Stimulated activated naive CD8-positive, alpha-beta T cell treated with anti-CD3 and anti-CD28 coated beads, Interleukin-15, amount 100 ng/mL, for 72 hours (primary cell): Measurements from ENCODE around the gene MBP.

ENCODE experiments used
- ATAC-seq: fragments of 150-1000 bp; cut with Tn5 transposase; 2 replicates; pipeline ENCODE4 v1.10.0; 2021; ENCODE audit warnings: mild to moderate bottlenecking, moderate library complexity
- DNase-seq, 2 donors: peaks; one replicate each; pipeline ENCODE4 v3.0.0; 2021 to 2022
- H3K27ac Mint-ChIP-seq, 2 donors: one replicate each; pipeline ENCODE4 v1.8.0; 2022; ENCODE audit warnings: mild to moderate bottlenecking in 2 of 2, mixed read lengths in 2 of 2, moderate library complexity in 2 of 2
- H3K27me3 Mint-ChIP-seq: one replicate; pipeline ENCODE4 v1.8.0; 2022; ENCODE audit warnings: mixed read lengths
- H3K4me1 Mint-ChIP-seq: one replicate; pipeline ENCODE4 v1.8.0; 2022; ENCODE audit warnings: mild to moderate bottlenecking, mixed read lengths
- H3K4me3 Mint-ChIP-seq, 2 donors: one replicate each; pipeline ENCODE4 v1.8.0; 2022; ENCODE audit warnings: mild to moderate bottlenecking in 2 of 2, mixed read lengths in 2 of 2, moderate library complexity in 1 of 2
- H3K9me3 Mint-ChIP-seq, 2 donors: one replicate each; pipeline ENCODE4 v1.8.0; 2022; ENCODE audit warnings: mixed read lengths in 2 of 2

Gene MBP

DNA sequence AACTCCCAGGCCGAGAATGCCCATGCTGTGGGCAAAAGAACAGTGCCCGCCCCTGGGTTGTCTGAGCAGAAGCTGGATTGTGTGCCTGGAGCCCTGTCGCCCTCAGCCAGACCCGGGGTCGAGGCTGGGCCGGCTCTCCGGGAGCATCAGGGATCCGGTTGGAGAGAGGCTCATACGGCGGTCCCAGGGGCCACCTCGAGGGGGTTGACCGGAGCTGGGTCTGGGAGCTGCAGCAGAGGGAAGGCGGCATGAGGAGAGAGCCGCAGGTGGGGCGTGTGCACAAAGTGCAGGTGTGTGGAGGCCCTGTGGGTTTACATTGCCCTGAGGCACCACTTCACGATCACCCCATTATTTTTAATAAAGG is 39.5 kb downstream of the MBP start:
- H3K4me1 Mint-ChIP-seq, result peaks cover 87% of the 10 kb centered on the region
- peak overlapping the region in 1 of 2 donors; percentile 45 for H3K27ac Mint-ChIP-seq
- ATAC-seq (no peak), DNase-seq (no peak)
- H3K9me3 Mint-ChIP-seq, result no peaks in the 10 kb centered on the region
- no peak overlapping the region for H3K4me3 Mint-ChIP-seq
- H3K27me3 Mint-ChIP-seq, result no peaks in the 10 kb centered on the region

DNA sequence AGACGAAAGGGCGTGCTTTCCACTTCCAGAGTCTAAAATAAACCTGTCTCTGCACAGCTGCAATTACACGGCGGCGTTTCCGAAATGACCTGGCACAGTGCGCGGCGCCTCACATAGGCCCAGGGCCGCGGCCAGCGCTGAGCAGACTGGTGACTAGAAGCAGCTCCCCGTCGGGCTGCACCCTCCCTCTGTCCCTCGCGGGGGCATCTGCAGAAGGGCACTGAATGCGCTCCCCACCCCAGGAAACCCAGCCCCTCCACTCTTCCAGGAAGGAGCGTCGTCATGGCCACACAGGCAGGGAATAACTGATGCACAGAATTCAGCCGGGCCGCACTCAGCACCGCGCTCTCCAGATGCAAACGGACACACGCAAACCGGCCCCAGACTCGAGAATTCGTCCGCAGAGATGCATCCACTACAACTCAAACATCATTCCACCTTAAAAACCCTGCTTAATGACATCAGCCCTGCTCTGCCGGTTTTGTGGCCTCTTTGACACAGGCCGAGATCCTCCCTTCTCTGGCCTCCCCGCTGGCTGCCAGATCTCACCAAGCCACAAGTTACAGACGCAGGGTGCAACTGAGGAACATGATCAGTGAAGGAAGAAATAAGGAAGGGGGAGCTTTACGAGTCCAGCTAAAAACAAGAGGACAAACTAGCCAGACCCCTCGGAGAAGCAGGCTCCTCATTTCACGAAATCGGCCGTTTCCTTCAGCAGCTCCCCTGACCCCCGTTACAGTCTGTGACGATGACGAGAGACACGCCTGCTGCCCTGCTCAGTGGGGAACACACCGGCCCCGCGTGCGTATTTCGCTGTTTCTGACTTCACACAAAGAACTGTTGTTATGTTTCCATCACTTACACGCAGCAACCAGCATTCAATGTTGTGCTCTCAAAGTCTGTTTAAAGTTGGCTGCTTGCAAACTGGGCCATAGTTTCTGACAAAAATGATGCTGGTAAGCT is 40.2 kb downstream of the MBP start:
- DNase-seq, result no peak
- ATAC-seq, result no peak
- Mint-ChIP-seq H3K27ac (peak overlapping the region in 1 of 2 donors; percentile 45), H3K9me3 (no peaks in the 10 kb centered on the region), H3K4me1 (peaks cover 81% of the 10 kb centered on the region), H3K27me3 (no peaks in the 10 kb centered on the region), H3K4me3 (no peak overlapping the region)

DNA sequence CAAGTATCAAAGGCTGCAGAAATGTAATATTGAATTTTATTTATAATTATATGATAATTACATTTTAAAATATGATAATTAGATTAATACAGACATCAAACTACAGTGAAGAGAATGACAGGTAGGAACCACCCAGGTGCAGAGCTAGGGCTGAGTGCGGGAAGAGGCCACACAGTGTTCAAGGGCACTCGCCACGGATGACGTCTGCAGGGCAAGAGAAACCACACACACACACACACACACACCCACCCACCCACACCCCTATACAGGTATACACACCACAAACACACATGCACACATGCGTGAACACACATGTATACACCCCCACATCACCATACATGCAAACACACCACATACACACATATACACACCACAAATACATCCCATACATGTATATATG is 41.2 kb downstream of the MBP start:
- Mint-ChIP-seq H3K4me3 (no peak overlapping the region), H3K4me1 (peaks cover 80% of the 10 kb centered on the region), H3K27ac (peak overlapping the region in 1 of 2 donors; percentile 88), H3K27me3 (no peaks in the 10 kb centered on the region), H3K9me3 (no peaks in the 10 kb centered on the region)
- DNase-seq, result no peak
- ATAC-seq, result no peak

GRCh38 chr18:77090546-77091174 is 41.9 kb downstream of the MBP start:
- peaks cover 80% of the 10 kb centered on the region for H3K4me1 Mint-ChIP-seq

DNA sequence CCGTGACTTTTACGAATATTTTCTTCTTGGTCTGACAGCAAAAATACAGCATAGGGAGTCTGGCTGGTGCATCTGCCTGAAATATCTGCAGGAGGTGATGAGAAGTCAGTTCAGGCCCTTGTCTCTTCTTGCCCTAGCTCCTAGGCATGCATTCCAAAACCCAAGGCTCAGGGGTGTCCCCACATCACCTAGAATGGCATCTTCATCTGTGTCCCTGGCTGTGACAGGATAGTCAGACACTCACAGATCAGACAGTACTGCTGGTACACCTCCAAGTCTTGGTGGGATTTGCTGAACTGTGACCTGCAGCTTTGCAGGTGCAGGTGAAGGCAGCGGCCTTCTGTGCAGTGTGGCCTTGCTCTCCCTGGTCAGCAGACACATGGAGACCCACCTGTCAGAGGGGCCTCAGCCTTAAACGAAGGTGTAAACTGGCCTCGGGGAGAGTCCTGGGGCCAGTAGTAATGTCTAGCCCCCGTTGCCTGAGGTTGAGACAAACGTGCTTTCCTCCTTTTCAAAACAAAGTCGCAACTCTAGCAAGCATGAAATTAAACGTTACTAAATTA is 42.8 kb downstream of the MBP start:
- Mint-ChIP-seq H3K4me3 (no peak overlapping the region), H3K27me3 (no peaks in the 10 kb centered on the region), H3K4me1 (peaks cover 80% of the 10 kb centered on the region), H3K9me3 (no peaks in the 10 kb centered on the region), H3K27ac (no peak overlapping the region)
- DNase-seq (no peak), ATAC-seq (no peak)

More at GRCh38 chr18:77090546-77091174, 41.9 kb downstream of the MBP start:
- ATAC-seq (no peak), DNase-seq (no peak)
- Mint-ChIP-seq H3K4me3 (no peak overlapping the region), H3K9me3 (no peaks in the 10 kb centered on the region), H3K27ac (peak overlapping the region in 1 of 2 donors; percentile 36), H3K27me3 (no peaks in the 10 kb centered on the region)

GRCh38 chr18:77088963-77089722 is 43.4 kb downstream of the MBP start:
- Mint-ChIP-seq H3K4me3 (no peak overlapping the region), H3K4me1 (peaks cover 80% of the 10 kb centered on the region)
- no peak for DNase-seq

GRCh38 chr18:77087393-77088141 is 45.0 kb downstream of the MBP start:
- no peak for DNase-seq
- H3K4me1 Mint-ChIP-seq, result peaks cover 80% of the 10 kb centered on the region
- no peaks in the 10 kb centered on the region for H3K9me3 Mint-ChIP-seq
- H3K27me3 Mint-ChIP-seq, result no peaks in the 10 kb centered on the region
- no peak overlapping the region for H3K4me3 Mint-ChIP-seq
- ATAC-seq, result peak; percentile 72
- H3K27ac Mint-ChIP-seq, result no peak overlapping the region

More at GRCh38 chr18:77088963-77089722, 43.4 kb downstream of the MBP start:
- no peak for ATAC-seq
- Mint-ChIP-seq H3K27ac (peak overlapping the region in 1 of 2 donors; percentile 75), H3K9me3 (no peaks in the 10 kb centered on the region), H3K27me3 (no peaks in the 10 kb centered on the region)

DNA sequence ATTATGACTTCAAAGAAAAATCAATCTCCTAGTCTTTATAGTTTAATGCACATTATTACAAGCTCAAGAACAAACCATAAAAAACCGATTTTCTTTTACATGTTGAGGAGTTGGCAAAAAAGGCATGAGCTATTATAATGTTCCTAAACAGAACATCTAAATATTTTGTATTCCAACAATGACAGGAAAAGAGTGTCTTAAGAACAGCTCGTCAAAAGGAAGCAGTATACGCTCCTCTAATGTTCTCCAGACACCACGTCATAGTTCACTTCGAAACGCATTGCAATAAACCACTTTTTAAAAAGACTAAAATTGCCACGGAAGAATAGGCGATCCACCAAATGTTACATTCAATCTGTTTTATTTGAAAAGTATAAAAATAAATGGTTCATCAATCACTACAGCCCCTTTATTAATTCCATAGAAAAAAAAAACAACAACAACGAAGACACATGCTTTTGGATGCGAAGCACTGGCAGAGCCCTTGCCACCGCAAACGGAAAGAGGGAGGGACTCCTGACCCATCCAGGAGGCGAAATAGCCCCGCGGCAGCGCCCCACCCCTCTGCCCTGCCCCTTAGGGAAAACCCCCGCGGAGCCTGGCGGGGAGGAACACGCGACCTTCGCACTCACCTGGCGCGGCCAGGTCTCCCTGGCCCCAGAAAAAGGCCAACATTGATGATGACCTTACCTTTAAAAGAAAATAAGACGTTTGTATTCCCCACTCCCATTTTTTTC is 45.8 kb downstream of the MBP start:
- Mint-ChIP-seq H3K9me3 (no peaks in the 10 kb centered on the region), H3K4me1 (peaks cover 80% of the 10 kb centered on the region), H3K27ac (no peak overlapping the region), H3K27me3 (no peaks in the 10 kb centered on the region), H3K4me3 (no peak overlapping the region)
- DNase-seq, result no peak
- no peak for ATAC-seq

- H3K4me1 Mint-ChIP-seq, result peaks cover 83% of the 10 kb centered on the region
- H3K27me3 Mint-ChIP-seq, result no peaks in the 10 kb centered on the region
- H3K27ac Mint-ChIP-seq, result no peak overlapping the region
- H3K4me3 Mint-ChIP-seq, result no peak overlapping the region
- ATAC-seq, result no peak
- no peak for DNase-seq
- H3K9me3 Mint-ChIP-seq, result no peaks in the 10 kb centered on the region
Measured at GRCh38 chr18:77086034-77086433, 46.5 kb downstream of the MBP start.

GRCh38 chr18:77084688-77085035 is 47.9 kb downstream of the MBP start:
- peaks cover 85% of the 10 kb centered on the region for H3K4me1 Mint-ChIP-seq
- H3K27ac Mint-ChIP-seq, result peak overlapping the region in 1 of 2 donors; percentile 10
- ATAC-seq (no peak), DNase-seq (no peak)
- no peak overlapping the region for H3K4me3 Mint-ChIP-seq
- no peaks in the 10 kb centered on the region for H3K9me3 Mint-ChIP-seq
- H3K27me3 Mint-ChIP-seq, result no peaks in the 10 kb centered on the region

DNA sequence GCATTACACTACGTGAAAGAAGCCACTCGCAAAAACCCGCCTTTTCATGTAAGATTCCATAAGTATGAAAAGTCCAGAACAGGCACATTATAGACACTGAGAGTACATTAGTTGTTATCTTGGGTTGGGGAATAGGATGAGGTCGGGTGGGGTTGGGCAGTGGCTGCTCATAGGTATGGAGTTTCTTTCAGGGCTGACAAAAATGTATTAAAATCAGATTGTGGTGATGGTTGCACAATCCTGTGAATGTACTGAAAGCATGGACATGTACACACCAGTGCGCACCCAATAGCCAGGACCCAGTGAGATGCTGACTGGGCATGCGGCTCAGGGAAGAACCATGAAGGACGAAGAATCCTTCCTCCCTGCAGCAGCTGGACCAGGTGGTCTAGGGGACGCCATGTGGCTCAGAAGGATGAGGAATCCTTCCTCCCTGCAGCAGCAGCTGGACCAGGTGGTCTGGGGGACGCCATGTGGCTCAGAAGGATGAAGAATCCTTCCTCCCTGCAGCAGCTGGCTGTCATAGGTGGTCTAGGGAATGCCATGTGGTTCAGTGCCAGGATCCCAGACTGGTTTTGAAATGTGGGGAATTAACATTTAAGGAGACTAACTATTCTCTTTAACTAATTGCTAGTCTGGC is 50.1 kb downstream of the MBP start:
- Mint-ChIP-seq H3K4me3 (no peak overlapping the region), H3K4me1 (peaks cover 97% of the 10 kb centered on the region), H3K9me3 (no peaks in the 10 kb centered on the region), H3K27ac (no peak overlapping the region), H3K27me3 (no peaks in the 10 kb centered on the region)
- no peak for DNase-seq
- no peak for ATAC-seq

DNA sequence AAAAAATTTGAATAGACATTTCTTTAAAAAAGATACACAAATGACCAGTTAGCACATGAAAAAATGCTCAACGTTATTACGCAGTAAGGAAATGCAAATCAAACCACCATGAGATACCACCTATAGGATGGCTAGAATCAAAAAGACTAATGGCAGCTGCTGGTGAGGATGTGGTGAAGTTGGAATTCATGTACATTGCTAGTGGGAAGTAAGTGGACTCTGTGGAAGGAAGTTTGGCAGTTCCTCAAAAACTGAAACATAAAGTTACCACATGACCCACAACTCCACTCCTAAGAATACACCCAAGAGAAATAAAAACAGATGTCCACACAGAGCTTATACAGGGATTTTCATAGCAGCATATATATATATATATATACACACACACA is 51.2 kb downstream of the MBP start:
- no peaks in the 10 kb centered on the region for H3K9me3 Mint-ChIP-seq
- no peak for DNase-seq
- no peak for ATAC-seq
- no peak overlapping the region for H3K4me3 Mint-ChIP-seq
- peaks cover 95% of the 10 kb centered on the region for H3K4me1 Mint-ChIP-seq
- H3K27ac Mint-ChIP-seq, result no peak overlapping the region
- H3K27me3 Mint-ChIP-seq, result no peaks in the 10 kb centered on the region

DNA sequence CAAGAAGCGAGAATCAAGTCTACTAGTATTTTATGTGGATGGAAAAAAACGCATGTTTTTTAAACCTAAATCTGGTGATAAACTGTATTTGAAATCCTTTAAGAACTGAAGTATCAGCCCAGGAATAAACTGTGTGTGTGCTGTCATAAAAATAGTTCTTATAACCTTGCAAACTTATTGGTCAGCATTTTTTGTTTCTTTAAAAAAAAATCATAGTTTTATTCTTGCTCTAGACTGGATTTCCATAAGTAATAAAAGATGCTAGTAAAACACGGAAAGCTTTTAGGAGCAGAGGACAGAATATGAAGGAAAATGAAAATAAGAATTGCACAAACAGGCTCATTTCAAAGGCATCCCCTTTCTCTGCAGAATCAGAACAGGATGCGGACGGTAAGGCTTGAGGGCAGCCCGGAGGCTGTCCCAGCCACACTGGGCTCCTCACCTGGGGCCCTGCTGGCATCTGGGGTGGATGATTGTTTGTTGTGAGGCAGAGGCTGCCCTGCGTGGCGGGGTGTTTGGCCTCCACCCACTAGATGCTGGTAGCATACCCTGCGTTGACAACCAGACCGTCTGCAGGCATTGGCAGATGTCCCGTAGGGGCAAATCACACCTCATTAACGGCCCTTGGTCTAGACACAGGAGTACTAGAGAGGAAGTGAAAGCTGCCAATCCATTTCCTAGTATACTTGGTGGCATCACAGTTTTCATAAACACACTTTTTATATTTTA is 52.5 kb downstream of the MBP start:
- Mint-ChIP-seq H3K4me1 (peaks cover 88% of the 10 kb centered on the region), H3K27me3 (no peaks in the 10 kb centered on the region), H3K27ac (peak overlapping the region in 1 of 2 donors; percentile 74), H3K4me3 (no peak overlapping the region), H3K9me3 (no peaks in the 10 kb centered on the region)
- no peak for DNase-seq
- peak; percentile 63 for ATAC-seq
